ENCODE data around the gene PRKCE. TPM values are rescaled to one million over a fixed set of nuclear protein-coding genes. Genes with fewer than 3 reads are reported as not detected.

Gene PRKCE
- total RNA-seq, 1 experiment from 2014 or later, result 4.9 TPM

DNA sequence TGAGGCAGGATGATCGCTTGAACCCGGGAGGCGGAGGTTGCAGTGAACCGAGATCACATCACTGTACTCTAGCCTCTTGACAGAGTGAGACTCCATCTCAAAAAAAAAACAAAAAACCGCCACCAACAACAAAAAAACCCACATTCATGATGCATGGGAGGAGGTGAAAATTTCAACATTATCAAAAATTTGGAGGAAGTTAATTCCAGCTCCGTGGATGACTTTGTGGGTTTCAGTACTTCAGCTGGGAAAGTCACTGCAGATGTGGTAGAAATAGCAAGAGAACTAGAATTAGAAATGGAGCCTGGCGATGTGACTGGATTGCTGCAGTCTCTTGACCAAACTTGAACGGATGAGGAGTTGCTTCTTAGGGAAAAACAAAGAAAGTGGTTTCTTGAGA is 74.3 kb downstream of the PRKCE start:
- no peak for DNase-seq (ENCODE audit: low read depth)

DNA sequence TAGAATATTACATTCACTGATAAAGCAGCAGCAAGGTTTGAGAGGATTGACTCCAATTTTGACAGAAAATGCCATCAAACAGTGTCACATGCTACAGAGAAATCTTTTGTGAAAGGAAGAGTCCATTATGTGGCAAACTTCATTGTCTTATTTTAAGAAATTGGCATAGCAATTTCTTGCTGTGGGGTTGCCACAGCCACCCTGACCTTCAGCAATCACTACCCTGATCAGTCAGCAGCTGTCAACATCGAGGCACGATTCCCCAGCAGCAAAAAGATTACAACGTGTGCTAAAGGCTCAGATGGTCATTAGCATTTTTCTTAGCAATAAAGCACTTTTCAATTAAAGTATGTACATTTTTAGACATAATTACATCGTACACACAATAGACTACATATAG is 74.7 kb downstream of the PRKCE start:
- DNase-seq (ENCODE audit: low read depth), result no peak

DNA sequence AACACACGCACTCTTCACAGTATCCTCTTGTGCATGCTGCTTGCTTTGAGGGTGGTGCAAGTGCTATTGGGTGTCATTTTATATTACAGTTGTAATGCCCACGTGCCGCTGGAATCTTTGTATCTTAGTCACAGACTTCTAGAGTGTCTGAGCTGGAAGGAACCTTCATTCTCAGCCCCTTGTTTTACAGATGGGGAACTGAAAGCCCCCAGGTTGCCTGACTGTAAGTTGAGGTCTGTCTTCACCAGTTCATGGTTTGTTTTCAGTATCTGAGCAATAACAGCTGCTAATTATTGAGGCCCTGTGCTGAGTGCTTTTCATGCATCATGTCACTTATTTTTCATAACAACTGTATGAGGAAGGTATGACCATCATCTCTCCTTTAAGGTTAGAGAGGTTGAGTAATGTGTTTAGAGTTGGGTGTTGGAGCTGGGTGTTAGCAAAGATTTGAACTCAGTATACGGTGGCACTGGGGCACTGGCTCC is 77.0 kb downstream of the PRKCE start:
- DNase-seq (ENCODE audit: low read depth), result no peak

DNA sequence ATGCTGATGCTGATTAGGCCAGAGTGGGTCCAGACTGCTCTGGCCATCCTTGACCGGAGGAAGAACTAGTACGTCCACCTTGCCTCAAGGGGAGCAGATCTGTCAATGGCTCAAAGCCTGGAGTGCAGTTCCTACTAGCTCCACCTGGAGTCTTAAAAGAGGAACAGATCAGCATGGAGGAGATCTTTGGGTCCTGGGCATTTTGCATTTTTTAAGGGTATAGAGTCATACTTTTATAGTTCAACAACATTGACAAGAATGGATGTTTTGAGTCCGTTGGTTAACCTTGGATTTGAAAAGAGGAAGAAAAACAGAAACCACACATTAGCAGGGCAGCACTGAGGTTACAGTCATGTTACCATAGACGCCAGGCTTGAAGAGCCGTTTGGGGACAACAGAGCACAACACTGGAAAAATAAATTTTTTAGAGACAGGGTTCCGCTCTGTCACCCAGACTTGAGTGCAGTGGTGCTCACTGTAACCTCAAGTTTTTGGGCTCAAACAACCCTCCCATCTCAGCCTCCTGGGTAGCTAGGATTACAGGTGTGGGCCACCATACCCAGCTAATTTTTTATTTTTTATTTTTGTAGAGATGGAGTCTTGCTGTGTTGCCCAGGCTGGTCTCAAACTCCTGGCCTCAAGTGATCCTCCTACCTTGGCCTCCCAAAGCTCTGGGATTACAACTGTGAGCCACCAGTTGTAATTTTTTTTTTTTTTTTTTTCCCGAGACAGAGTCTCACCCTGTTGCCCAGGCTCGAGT is 78.5 kb downstream of the PRKCE start:
- no peak for DNase-seq (ENCODE audit: low read depth)

DNA sequence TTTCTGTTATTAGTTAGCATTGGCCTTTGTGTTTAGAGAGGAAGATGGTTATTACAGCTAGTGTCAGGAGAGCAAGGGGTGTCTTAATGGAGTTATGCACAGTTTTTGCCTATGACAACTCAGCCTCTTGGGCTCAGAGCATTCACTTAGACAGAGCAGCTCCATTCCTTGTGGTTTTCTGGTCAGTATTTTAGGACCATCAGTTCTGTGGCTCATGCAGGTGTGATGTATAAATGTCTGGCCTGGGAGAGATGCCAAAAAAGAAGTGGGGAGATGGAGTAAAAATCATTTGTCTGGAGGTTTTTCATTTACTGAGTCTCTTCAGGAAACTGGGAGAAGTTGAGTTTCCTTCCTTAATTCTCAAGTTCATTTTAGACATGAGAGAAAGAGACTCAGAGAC is 79.7 kb downstream of the PRKCE start:
- no peak for DNase-seq (ENCODE audit: low read depth)

DNA sequence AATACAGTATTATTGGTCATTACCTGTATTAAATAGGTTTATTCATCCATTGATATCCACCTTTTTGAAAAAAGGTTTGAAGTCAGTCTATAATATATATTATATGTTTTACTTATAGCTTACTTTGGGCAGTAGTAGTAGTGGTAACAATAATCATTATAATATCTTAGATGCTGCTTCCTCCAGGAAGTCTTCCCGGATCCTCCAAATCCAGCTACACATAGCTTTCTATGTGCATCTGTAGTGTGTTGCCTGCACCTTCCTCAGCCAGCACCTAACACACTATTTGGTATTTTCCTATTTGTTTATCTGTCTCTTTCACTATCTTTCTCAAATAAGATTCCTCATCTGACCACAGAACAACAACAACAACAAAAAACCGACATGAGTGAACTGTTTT is 81.0 kb downstream of the PRKCE start:
- no peak for DNase-seq (ENCODE audit: low read depth)

DNA sequence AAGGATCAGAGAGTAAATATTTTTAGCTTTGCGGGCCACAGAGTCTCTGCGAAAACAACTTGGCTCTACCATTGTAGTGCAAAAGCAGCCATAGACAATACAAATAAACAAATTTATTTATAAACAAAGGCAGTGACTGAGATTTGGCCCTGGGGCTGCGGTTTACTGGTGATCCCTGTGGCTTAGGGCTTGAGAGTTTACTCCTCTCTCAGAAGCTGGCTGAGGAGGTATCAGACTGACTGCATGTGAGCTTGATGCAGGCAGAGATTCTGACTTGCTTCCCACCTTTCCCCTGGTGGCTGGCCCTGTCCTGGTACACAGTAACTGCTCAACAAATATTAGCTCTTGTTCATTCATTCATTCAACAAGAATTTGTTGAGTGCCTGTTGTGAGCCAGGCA is 81.5 kb downstream of the PRKCE start:
- no peak for DNase-seq (ENCODE audit: low read depth)

DNA sequence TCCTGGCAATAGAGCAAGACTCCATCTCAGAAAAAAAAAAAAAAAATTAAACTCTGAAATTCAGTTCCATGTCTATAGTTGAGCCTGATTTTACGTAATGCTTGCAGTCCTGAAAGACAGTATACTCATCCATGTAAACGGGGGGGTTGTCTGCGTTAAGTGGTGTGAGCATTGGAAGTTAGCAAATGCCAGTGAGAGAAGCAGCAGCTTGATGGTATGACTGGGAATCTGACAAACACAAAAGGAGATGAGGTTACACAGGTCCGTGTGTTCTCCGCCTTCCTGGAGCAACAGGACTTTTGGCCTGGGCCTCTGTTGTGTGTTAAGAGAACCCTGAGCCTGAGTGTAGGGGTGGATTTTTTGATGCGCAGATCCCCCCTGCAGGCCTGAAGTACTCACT is 82.9 kb downstream of the PRKCE start:
- no peak for DNase-seq (ENCODE audit: low read depth)

DNA sequence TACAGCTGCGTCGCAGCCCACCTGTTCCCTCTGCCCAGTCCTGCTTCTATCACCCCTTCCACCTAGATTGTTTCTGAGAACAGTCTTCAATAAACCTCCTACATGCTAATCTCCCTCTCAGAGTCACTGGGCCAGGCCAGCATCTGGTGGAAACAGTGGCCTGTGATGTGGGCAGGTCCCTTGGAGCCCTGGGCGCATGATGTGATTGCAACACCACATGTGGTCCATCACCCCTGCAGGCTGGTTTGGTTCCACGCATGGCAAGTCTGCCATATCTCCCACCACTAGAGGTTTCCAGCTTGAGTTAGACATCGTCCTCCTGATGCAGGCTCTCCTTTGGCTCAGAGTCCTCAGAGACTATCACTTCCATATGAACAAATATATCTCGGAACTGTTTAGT is 83.5 kb downstream of the PRKCE start:
- DNase-seq (ENCODE audit: low read depth), result no peak

DNA sequence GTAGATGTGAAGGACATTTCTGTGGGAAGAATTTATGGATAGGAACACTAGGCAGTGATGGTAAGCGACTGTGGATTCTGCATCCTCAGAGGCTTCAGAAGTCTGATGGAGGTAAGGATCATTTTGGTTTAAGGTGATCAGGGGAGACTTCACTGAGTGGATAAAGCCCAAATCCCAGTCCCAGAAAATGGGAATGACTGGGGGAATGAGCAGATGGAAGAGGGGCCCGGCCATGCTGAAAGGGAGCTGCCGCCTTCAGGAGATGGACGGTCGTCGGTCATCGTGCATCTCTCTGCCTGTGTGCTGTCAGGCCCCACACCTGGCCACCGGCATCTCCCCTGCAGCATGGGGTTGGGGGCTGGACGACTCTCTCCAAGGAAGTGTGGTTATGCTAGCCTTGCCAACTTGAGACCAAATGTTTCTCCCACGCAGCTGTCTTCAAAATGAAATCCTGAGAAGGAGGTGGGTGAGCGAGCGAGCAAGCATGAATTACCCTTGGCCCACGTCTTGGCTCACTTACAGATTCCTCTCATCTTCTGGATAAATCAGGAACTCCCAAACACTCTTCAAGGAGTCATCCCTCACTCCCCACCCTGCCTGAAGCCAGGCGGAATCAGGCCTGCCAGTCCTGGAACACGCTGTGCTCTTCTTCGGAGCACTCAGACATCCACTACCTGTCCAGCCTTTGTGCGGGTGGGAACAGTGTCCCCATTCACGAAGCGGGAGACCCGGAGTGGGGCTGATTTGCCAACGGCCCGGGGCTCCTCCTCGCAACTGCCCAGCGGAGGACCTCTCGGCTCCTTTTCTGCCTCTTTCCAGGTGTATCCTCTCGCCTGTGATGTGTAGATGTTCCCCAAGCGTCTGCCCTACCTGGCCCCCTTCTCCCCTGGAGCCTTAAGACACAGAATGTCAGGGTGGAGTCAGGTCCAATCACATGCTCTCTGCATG is 85.6 kb downstream of the PRKCE start:
- DNase-seq (ENCODE audit: low read depth), result no peak

DNA sequence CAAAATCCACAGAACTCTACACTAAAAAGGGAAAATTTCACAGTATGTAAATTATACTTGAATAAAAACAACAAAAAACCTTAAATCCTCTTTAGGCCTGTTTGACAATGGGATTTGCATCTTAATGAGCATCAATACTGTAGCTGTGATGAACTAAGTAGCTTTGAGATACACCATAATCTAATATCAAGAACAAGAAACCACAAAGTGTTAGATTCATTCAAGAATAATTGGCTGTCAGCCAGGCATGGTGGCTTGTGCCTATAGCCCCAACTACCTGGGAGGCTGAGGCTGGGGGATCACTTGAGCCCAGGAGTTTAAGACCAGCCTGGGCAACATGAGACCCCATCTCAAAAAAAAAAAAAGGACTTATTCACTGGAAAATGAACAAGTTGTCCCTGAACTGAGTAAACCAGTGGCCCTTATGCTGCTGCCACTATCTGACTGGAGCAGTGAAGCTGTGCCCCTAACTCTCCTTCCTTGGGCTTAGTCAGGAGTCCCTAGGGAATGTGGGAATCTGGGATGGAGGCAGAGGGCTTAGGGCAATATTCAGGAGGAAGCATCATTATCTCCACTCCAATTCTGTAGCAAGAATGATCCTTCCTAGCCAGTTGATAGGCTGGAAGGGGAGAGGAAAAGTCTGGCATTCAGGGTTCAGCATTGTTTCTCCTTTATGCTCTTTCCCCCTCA is 88.5 kb downstream of the PRKCE start:
- no peak for DNase-seq (ENCODE audit: low read depth)

DNA sequence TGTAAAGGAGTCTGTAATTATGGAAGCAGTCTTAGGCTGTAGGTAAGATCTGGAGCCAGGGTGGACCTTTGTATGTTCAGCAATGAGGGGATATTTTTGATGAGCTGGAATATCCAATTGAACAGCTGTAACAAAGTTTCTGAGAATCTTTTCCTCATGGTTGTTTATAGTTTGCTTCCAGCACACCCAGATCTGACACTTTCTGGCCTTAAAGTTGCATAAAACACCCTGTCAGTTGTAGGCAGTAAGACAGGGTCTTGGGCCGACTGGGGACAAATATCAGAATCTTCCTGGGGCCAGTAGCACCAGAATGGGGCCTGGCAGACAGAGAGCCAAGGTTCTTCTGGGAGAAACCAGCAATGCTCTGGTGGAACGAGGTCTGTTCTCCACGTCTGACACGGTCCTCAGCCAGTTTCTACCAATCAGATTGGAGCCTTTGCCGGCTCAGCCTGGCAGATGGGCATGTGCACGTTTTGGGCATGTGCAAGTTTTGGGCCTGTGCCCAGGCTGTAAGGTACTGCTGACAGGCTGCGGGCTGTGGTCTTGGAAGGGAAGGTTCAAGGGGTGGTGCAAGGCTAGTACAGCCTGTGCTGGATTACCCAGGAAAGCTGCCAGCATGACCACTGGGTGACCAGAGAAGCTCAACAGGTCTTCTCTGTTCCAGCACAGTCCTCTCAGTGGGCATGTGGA is 89.8 kb downstream of the PRKCE start:
- no peak for DNase-seq (ENCODE audit: low read depth)

DNA sequence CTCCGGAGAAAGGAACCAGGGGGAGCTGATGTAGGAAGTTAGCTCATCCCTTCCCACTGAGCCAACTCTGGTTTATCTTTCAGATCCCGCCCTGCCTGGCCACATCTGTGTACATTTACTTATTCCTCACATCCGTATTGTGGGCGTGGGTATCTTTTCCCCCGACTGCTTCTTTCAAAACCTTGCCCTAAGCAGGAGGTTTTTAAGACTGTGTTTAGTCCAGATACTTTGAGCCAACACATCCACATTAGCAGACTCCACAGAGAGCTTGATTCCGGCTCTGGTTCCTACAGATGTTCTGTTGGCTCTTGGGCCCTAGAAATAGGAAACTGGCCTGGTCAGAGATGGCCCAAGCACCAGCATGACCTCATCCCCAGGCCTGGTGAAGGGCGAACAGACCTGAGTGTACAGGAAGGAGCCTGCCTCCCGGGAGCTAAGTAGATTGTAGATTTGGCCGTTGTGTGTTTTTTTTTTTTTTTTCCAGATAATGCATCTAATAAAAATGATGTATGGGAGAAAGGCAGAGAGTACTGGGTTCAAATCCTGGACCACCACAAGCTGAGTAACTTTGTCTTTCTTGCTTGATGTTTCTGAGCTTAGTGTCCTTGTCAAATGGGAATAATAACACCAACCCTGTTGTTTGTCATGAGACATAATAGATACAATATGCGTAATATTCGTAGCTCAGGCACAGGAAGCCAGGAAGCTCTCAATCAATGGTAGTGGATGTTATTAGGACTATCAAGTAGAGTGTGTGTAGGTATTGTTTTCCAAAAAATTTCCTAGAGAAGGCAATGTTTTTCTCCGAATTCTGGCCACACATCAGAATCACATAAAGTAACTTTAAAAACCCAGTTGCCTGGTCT is 92.3 kb downstream of the PRKCE start:
- peak; percentile 71 for DNase-seq (ENCODE audit: low read depth)

DNA sequence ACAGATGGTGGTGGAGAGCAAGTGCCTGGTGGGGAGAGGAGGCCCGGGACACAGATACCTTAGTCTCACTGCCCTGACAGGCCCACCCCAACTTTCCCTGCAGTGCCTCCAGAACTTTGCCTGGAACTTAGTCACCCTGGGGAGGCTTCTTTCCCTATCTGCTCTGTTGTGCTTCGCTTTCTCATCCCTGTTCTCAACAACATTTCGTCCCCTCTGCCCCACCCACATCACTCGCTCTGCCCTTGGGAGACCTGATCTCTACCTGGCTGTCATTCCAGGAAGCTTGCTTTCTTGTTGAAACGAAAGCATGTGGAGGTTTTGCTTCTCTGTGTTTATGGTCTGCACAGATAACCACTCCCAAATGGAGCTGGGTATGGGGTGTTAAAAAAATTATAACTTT is 93.8 kb downstream of the PRKCE start:
- no peak for DNase-seq (ENCODE audit: low read depth)

DNA sequence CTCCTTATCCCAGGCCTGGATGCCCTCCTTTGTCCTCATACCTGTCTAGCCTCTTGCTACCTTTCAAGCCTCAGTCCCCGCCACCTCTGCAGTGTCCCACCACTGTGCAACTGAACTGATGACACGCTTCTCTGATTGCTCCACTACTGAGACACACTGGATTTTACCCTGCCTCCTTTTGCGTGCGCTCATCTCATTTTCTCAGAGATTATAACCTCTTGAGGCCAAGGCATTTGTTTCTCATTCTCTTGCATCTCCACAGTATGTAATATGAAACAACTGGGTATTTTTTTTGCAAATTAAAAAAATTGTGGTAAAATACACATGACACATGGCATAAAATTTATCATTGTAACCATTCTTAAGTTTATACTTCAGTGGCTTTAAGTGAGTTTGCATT is 95.4 kb downstream of the PRKCE start:
- no peak for DNase-seq (ENCODE audit: low read depth)

DNA sequence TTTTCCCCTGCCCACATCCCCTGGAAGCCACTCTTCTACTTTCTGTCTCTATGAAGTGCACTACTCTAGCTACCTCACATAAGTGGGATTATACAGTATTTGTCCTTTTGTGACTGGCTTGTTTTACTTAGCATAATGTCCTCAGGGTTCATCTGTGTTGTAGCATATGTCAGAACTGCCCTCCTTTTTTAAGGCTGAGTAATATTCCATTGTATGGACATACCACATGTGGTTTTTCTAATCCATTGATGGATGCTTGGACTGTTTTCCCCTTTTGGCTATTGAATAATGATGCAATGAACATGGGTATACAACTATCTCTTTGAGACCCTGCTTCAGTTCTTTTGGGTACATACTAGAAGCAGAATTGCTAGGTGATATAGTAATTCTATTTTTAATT is 95.9 kb downstream of the PRKCE start:
- no peak for DNase-seq (ENCODE audit: low read depth)

DNA sequence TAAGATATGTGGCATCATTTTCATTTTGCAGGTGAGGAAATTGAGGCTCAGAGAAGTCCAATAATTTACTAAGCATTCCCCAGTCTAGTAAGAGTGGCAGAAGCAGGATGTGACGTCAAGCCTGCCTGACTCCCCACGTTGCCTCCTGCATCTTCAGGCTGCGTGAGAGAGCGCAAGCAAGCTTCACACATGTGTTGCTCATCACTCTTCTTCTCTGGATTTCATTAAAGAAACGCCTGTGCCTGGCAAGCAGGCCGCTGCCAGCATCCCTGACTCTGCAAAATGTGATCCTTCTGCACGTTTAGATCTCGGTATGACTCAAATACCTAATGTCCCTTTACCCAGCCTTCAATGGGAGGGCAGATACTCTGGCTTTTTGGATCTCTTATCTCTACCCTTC is 96.8 kb downstream of the PRKCE start:
- no peak for DNase-seq (ENCODE audit: low read depth)

DNA sequence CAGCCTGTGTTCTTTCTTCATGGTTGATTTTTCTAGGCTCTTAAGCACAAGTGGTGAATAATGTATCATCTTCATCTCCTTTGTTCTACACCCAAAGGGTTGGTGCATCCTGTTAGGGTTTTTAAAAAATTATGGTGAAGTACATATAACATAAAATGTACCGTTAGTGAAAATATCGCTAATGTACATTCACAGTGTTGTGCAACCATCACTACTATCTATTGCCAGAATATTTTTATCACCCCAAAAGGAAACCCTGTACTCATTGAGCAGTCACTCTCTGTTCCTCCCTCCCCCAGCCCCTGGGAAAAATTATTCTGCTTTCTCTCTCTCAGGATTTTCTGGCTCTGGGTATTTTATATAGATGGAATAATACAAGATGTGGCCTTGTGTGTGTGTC is 98.5 kb downstream of the PRKCE start:
- DNase-seq (ENCODE audit: low read depth), result no peak

DNA sequence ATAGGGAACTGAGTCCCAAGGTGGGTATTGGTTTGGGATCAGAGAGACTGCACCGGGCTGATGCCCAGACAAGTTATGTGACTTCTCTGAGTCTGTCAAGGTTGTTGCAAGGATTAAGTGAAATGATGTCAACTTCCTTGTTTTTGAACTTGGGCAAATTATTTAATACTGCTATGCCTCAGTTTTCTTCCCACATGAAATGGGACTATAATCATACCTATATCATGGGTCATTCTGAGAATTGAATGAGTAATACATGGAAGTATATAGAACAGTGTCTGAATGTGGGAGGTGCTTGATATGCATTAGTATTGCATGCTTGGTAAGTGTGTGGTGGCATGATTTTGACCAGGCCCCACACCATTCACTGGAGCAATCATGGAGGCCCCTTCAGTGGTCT is 99.0 kb downstream of the PRKCE start:
- DNase-seq (ENCODE audit: low read depth), result no peak

DNA sequence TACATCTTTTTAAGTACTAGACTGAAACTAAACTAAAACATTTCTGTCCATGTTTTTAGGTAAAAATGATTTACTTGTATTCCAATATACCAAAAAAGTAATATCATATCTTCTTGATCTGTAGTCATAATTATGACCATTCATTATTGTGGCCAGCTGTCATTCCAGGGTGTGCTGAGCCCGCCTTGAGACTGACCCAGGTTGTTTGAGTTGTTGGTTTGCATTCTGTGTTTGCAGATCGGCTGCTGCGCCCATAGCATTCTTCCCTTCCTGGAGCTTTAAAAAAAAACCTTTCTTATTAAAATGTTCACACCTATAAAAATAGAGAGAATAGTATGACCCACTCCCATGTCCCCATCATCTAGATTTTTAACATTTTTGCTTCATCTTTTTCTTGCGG is 101.9 kb downstream of the PRKCE start:
- no peak for DNase-seq (ENCODE audit: low read depth)

Measured in Daoy (cell line).